GM18858 (cell line): ENCODE measurements around the gene HEATR3.

Experiments
- ATAC-seq: cut with Tn5 transposase; IDR thresholded peaks from one replicate; pipeline ENCODE4 v1.9.1; 2021; ENCODE audit not compliant: unreplicated experiment

HEATR3 gene

GRCh38 chr16:50065624-50066481 is at the start of gene HEATR3:
TSS of gene HEATR3 (plus strand) at chr16:50065970. CDS start at chr16:50066132, 162 bp downstream.
- ATAC-seq, result peak; percentile 57

- ATAC-seq, result no peak
These were observed 48.2 kb upstream of the HEATR3 start for GRCh38 chr16:50017553-50017952.

- ATAC-seq, result no peak
These were observed 44.2 kb upstream of the HEATR3 start for GRCh38 chr16:50021544-50021943.

GRCh38 chr16:50023641-50024040 is 42.1 kb upstream of the HEATR3 start:
- ATAC-seq, result no peak

GRCh38 chr16:50024207-50024606 is 41.6 kb upstream of the HEATR3 start:
- no peak for ATAC-seq

- peak; percentile 97 for ATAC-seq
These were observed 40.9 kb upstream of the HEATR3 start, which contains the start of gene CNEP1R1 for GRCh38 chr16:50024684-50025536. TSS of gene CNEP1R1 (plus strand) at chr16:50025225. CDS start at chr16:50025316, 91 bp downstream.

- no peak for ATAC-seq
These were observed 40.2 kb upstream of the HEATR3 start for GRCh38 chr16:50025537-50025931.

GRCh38 chr16:50027829-50028228 is 37.9 kb upstream of the HEATR3 start:
- no peak for ATAC-seq

- no peak for ATAC-seq
These were observed 30.2 kb upstream of the HEATR3 start for GRCh38 chr16:50035468-50035992.

- ATAC-seq, result no peak
These were observed 29.3 kb upstream of the HEATR3 start for GRCh38 chr16:50036426-50036825.

GRCh38 chr16:50037662-50038220 is 28.0 kb upstream of the HEATR3 start:
- ATAC-seq, result no peak

- ATAC-seq, result no peak
These were observed 27.5 kb upstream of the HEATR3 start for GRCh38 chr16:50038286-50038685.

GRCh38 chr16:50038756-50039529 is 26.8 kb upstream of the HEATR3 start:
- no peak for ATAC-seq

GRCh38 chr16:50040018-50040417 is 25.8 kb upstream of the HEATR3 start:
- no peak for ATAC-seq

GRCh38 chr16:50040710-50041109 is 25.1 kb upstream of the HEATR3 start:
- no peak for ATAC-seq

GRCh38 chr16:50043358-50043757 is 22.4 kb upstream of the HEATR3 start:
- no peak for ATAC-seq

- ATAC-seq, result no peak
These were observed 20.4 kb upstream of the HEATR3 start for GRCh38 chr16:50045412-50045811.

GRCh38 chr16:50046853-50047252 is 18.9 kb upstream of the HEATR3 start:
- no peak for ATAC-seq

- ATAC-seq, result no peak
These were observed 17.9 kb upstream of the HEATR3 start for GRCh38 chr16:50047864-50048263.

GRCh38 chr16:50050802-50051201 is 15.0 kb upstream of the HEATR3 start:
- ATAC-seq, result no peak
